Uterine smooth muscle cell (primary cell): ENCODE results near the gene SEC61B. TPM values are rescaled to one million over a fixed set of nuclear protein-coding genes. Genes with fewer than 3 reads are reported as not detected.

ENCODE experiments used
- total RNA-seq: library from RNA; depleted of rRNA; stranded (reverse); fragments of >200 nt; gene quantifications from 2 replicates; pipeline ENCODE4 v1.2.3, GENCODE V29; 2014

SEC61B gene
- 78.6 and 97.9 TPM in 2 replicates for total RNA-seq

GRCh38 chr9:99221621-99222415 is at the start of gene SEC61B, which contains the start of gene ALG2:
Gene SEC61B (plus strand): TSS chr9:99222282. CDS start chr9:99222364, 82 bp downstream.
Gene ALG2 (minus strand): TSS chr9:99221942. CDS start chr9:99221894, 48 bp downstream.

Other genes with a start within 250 kb of the SEC61B start
- 46.1 and 70.0 TPM in 2 replicates for gene TGFBR1, start 117.2 kb upstream of the SEC61B start, total RNA-seq
- gene ALG2, start 340 bp upstream of the SEC61B start, total RNA-seq, result 34.4 and 48.2 TPM in 2 replicates